Measurements from ENCODE around the gene MTCH1. TPM values are rescaled to one million over a fixed set of nuclear protein-coding genes. Genes with fewer than 3 reads are reported as not detected.

Gene MTCH1
- total and polyA plus RNA-seq, 2 of the 4 experiments (the other 2 are of a cell fraction): 215 to 263 TPM

GRCh38 chr6:36962874-36963273, 23.1 kb downstream of the MTCH1 start:
- Histone ChIP-seq H3K79me1 (ENCODE audit: low read depth in 1 of 2, low read length in 2 of 2) (no peaks in the 10 kb centered on the region), H2AFZ (replicated peaks; ENCODE audit: low read length, poor library complexity) (peak overlapping the region; percentile 2), H2BK5ac (ENCODE audit: low read depth, low read length, poor library complexity, severe bottlenecking) (no peak overlapping the region), H3K4me2 (ENCODE audit: low read depth, low read length) (no peak overlapping the region), H2BK15ac (ENCODE audit: low read depth, low read length) (no peak overlapping the region), H3K27me3 (ENCODE audit: control insufficient read depth, insufficient read depth, low read length) (no peaks in the 10 kb centered on the region), H3K23ac (ENCODE audit: low read depth, low read length) (no peak overlapping the region), H3K18ac (ENCODE audit: low read depth, low read length) (no peak overlapping the region), H4K20me1 (ENCODE audit: insufficient read depth, low read length) (peaks cover 9% of the 10 kb centered on the region; the same call in 1 of the 2 replicates), H3K9ac (ENCODE audit: low read depth, low read length) (no peak overlapping the region), H3K27ac (ENCODE audit: insufficient read depth, low read length) (no peak overlapping the region), H4K5ac (ENCODE audit: low read depth, low read length) (no peak overlapping the region), H3K56ac (ENCODE audit: extremely low read depth, insufficient read depth, low read length) (no peak overlapping the region), H3K36me3 (ENCODE audit: control insufficient read depth, insufficient read depth, low read length) (peaks cover 14% of the 10 kb centered on the region), H3K9me3 (ENCODE audit: control insufficient read depth, insufficient read depth, low read length) (no peaks in the 10 kb centered on the region), H4K91ac (ENCODE audit: insufficient read depth, low read depth, low read length) (no peak overlapping the region), H3K9me1 (ENCODE audit: insufficient read depth, low read length) (no peaks in the 10 kb centered on the region; the same call in 1 of the 2 replicates), H3K14ac (replicated peaks; ENCODE audit: low read depth, low read length) (no peak overlapping the region), H3K4ac (ENCODE audit: low read depth, low read length) (peak overlapping the region; percentile 45; the same call in 1 of the 2 replicates), H2AK5ac (ENCODE audit: low read depth, low read length) (peak overlapping the region; percentile 24; the same call in 1 of the 2 replicates), H4K8ac (ENCODE audit: low read depth in 2 of 2, low read length in 2 of 2) (0 out of 4 replicates have a peak overlapping the region, but pooled peaks of 1 of the 2 experiments have one; percentile 1), H2BK120ac (ENCODE audit: low read depth, low read length) (no peak overlapping the region), H2BK20ac (ENCODE audit: low read depth, low read length) (no peak overlapping the region), H3K4me3 (ENCODE audit: insufficient read depth, low read depth, low read length) (no peak overlapping the region), H3K4me1 (ENCODE audit: control insufficient read depth, insufficient read depth, low read length) (peaks cover 4% of the 10 kb centered on the region), H2AK9ac (replicated peaks; ENCODE audit: low read depth, low read length, poor library complexity) (no peak overlapping the region)
- TF ChIP-seq CEBPB (IDR thresholded peaks at IDR 0.05; ENCODE audit: low read depth, low read length) (peak; percentile 93), MAFK (IDR thresholded peaks at IDR 0.05; ENCODE audit: low read depth, low read length) (no peak), NFE2L2 (IDR thresholded peaks at IDR 0.05; ENCODE audit: low read depth, low read length) (no peak), CHD1 (IDR thresholded peaks at IDR 0.05; ENCODE audit: low read depth, low read length) (no peak)
- in situ Hi-C loops (cut with MboI; ENCODE audit: low sequenced_read_pairs): no loop called here
- peak; percentile 22; the same call in 1 of the 2 replicates for ATAC-seq (ENCODE audit: low read depth)
- no TSS peak for BruUV-seq (replicated peaks)
- ChIA-PET CTCF (no interaction called here), POLR2A (ENCODE audit: unreplicated experiment) (no interaction called here)
- dilution Hi-C loops (cut with HindIII; ENCODE audit: low sequenced_read_pairs, unreplicated experiment): no loop called here
- intact Hi-C loops (cut with micrococcal nuclease): no loop called here
- peak; percentile 51 for DNase-seq
- WGBS, 2 experiments (ENCODE audit: extremely low coverage in 2 of 2, insufficient read length in 1 of 2): 84% methylated on average over 5 of the region's 12 CpGs; no CpG with 5 or more reads in 1 of the 2 experiments

Measured in IMR-90 (cell line).